SH-SY5Y (cell line): ENCODE data around the gene AMOTL2.

Experiments
- GATA2 ChIP-seq: IDR thresholded peaks from 2 replicates; pipeline ENCODE4 v1.6.1; 2011; ENCODE audit warnings: mild to moderate bottlenecking, low read depth, low read length
- GATA3 ChIP-seq: IDR thresholded peaks from 2 replicates; pipeline ENCODE4 v1.6.1; 2011; ENCODE audit warnings: low read depth, mild to moderate bottlenecking, low read length, moderate library complexity

- no peak for TF ChIP-seq GATA2
- no peak for TF ChIP-seq GATA3
Observed at GRCh38 chr3:134326760-134327593, 47.3 kb downstream of the AMOTL2 start.
